VCaP (cell line): Measurements from ENCODE around the gene TLL1.

Experiments
- H3K27ac ChIP-seq: fragments of 450-650 bp; 2 replicates; pipeline ENCODE4 v1.5.1; 2017
- CTCF ChIP-seq: fragments of 450-650 bp; conservative IDR thresholded peaks from 2 replicates; pipeline ENCODE4 v1.5.1; 2017; ENCODE audit warnings: mild to moderate bottlenecking, moderate library complexity

Gene TLL1

GRCh38 chr4:166045457-166045856, 172.4 kb downstream of the TLL1 start:
- no peak overlapping the region for H3K27ac ChIP-seq
- no peak for TF ChIP-seq CTCF

- TF ChIP-seq CTCF, result no peak
Observed at GRCh38 chr4:166049036-166049435, 176.0 kb downstream of the TLL1 start.

GRCh38 chr4:166064721-166065120, 191.7 kb downstream of the TLL1 start:
- TF ChIP-seq CTCF, result no peak
- H3K27ac ChIP-seq, result no peak overlapping the region

More at GRCh38 chr4:166049036-166049435, 176.0 kb downstream of the TLL1 start:
- H3K27ac ChIP-seq, result no peak overlapping the region

GRCh38 chr4:166065324-166065723, 192.3 kb downstream of the TLL1 start:
- no peak overlapping the region for H3K27ac ChIP-seq
- TF ChIP-seq CTCF, result no peak

- no peak for TF ChIP-seq CTCF
Observed at GRCh38 chr4:166066936-166067335, 193.9 kb downstream of the TLL1 start.

GRCh38 chr4:166067915-166068314, 194.9 kb downstream of the TLL1 start:
- no peak overlapping the region for H3K27ac ChIP-seq
- no peak for TF ChIP-seq CTCF

More at GRCh38 chr4:166066936-166067335, 193.9 kb downstream of the TLL1 start:
- H3K27ac ChIP-seq, result no peak overlapping the region

- no peak overlapping the region for H3K27ac ChIP-seq
- TF ChIP-seq CTCF, result no peak
Observed at GRCh38 chr4:166073783-166074182, 200.7 kb downstream of the TLL1 start.

GRCh38 chr4:166075599-166075998, 202.6 kb downstream of the TLL1 start:
- no peak for TF ChIP-seq CTCF

More at GRCh38 chr4:166075599-166075998, 202.6 kb downstream of the TLL1 start:
- H3K27ac ChIP-seq, result no peak overlapping the region
